HG03354 (cell line): ENCODE measurements around the gene RAPGEF1.

Experiments
- ATAC-seq: cut with Tn5 transposase; IDR thresholded peaks from one replicate; pipeline ENCODE4 v1.9.1; 2021; ENCODE audit warnings: mild to moderate bottlenecking; ENCODE audit not compliant: unreplicated experiment, poor library complexity, severe bottlenecking

RAPGEF1 gene

DNA sequence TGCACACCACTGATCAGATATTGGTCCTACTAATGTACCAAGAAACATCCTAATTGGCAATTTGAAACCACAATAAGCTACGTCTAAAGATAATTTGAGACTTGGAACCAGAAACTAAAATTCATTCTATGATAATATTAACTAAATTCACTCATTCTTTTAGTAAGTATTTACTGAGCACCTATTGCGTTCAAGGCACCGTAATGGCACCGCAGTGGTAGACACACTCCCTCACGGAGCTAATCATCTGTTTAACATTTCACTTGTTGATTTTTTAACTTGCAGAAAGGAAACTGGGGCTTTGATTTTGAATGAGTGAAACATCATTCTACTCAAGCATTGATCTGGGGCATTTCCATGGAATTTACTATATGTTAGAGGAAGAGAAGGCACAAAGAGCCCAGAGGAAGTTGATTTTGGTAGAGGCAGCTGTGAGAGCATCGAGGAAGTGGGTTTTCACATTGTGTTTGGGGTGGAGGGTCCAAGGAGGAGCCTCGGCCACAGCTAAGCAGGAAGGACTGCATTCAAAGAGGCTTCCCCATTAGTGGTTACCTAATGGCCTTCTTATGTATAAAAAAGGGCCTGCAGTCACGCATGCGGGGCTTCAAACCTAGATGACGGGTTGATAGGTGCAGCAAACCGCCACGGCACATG is 7.1 kb downstream of the RAPGEF1 start:
- peak; percentile 44 for ATAC-seq

DNA sequence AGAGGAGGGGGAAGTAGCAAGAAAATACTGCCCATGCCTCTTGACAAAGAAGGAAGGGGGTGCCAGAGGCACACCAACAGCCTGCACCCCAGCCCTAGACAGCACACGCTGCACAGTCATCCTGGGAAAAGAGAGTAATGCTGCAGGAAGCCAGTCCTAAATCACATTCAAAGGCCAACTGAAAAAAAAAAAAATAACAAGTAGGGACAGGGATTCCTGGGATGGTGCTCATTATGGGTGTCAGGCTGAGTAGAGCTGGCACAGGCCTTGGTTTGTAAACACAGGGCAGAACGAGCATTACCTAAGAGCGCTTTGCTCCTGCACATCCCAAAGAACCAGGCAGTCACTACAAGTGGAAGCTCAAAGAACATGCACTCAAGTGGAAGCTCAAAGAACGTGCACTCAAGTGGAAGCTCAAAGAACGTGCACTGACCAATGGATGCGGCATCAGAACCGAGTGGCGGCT is 7.8 kb downstream of the RAPGEF1 start:
- ATAC-seq: no peak

DNA sequence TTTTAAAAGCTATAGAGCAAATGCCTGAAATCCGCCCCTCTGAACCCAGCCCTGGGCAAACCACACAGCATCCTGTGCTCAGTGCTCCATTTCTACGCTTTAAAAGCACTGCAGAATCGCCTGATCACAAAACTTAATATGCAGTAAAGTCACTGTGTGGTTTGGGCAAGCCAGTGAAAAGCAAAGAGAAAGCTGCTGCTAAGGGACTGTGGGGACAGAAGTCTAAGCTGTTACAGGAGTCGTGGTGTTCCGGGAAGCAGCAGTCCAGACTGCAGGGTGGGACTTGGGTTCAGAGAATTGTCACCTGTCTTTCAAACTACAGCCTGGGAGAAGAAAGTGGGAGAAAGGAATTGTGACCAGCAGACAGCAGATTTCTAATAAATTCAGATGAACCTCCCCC is 8.2 kb downstream of the RAPGEF1 start:
- ATAC-seq: no peak

DNA sequence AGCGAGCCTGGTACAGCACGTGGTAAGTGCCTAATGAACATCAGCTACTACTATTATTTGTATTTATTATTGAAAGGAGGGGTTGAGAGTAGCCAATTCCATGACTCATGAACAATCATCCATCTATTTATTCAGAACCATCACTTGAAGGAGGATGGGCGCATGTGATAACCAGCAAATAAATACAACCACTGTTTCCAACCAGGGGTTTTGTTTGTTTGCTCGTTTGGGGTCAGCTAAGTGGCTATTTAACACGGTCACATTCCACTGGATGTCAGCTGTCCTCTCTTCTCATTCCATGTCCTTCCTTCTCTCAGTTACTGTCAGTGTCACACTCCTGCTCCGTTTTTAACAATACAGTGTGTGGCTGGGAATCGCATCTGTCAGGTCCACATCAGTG is 8.6 kb downstream of the RAPGEF1 start:
- ATAC-seq: no peak

DNA sequence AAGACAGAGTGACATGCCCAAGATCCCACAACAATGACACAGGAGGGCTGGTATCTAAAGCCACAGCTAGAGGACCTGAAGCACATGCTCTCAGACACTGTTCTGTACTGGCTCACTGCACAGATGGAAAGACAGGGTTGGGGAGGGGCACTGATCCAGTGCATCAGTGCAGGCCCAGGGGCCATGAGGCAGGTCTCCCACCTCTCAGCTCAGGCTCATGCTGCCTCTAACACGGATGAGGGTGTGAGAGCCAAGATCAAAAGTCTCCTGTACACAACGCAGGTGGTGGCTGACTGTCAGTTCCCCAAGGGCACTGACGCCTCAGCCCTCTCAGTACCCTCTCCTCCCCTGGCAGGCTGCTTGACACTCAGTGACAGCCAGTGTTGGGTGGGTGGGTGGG is 10.9 kb downstream of the RAPGEF1 start:
- peak; percentile 29 for ATAC-seq

DNA sequence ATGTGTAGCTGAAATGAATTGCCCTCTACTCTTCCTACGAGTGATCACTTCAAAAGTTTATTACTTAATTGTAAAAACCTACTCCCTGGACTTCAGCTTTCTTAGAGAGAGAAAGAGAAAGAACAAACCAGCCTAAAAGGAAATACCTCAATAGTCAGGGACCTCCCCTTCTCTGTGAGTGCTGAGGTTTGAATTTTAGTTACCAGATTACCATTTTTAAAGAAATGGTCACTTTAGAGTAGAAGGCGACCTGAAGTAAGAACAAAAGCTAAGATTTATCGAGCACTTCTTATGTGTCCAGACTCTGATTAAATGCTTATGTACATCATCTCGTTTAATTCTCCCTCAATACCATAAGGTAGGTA is 11.3 kb downstream of the RAPGEF1 start:
- ATAC-seq: no peak

DNA sequence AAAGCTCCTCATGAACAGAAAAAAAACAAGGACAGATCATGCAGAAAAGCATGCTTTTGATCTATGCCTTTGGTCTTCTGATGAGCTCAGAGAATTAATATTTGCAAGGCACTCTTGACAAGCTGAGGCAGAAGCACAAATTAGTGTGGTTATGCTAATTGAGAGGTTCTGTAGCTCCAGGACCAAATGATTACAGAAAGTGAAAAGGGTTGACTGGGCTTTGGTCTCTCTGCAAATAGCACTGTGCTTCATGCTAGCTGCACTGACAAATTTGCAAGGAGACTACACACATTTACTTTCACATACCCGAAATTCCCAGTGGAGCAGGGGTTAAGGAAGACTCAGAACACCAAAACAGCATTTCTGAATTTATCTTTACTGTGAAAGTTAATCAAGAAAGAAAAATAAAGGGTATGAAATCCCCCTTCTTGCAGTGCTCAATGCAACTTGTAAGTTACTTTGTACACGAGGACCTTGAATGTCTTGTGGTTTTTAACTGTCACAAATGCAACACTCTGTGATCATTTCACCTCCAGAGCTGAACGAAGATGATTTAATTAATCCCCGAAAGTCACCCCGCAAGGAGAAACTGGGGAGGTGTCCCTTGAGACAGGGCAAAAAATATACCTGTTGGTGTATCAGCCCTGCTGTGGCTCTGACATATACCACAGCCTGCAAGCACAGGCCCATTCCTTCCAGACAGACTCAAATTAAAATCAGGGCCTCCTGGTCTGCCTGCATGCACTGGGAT is 11.9 kb downstream of the RAPGEF1 start:
- ATAC-seq: no peak

DNA sequence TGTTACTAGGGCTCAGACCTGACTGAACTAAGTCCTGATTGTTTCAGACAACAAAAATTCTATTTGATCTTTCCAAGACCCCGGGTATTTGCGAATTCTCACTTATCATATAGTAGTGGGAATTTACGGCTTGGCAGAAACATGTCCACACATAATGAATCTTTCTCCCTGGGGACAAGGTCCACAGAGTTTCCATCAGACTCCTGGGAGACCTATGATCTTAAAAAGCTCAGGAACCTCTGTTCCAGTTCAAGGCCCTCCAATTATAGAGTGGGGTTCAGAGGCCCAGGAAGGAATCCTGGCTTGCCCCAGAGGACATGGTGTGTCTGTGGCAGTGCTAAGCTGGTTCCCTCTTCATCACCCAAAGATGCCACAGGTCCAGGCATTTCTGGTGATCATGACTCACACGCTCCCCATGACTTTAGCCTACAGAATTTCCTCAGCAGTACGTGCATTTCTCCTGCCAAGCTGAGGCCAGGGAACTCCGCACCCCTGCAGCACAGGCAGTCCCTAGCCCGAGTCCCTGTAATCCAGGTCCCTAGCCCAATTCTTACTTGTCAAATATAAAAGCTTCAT is 12.6 kb downstream of the RAPGEF1 start:
- ATAC-seq: no peak

DNA sequence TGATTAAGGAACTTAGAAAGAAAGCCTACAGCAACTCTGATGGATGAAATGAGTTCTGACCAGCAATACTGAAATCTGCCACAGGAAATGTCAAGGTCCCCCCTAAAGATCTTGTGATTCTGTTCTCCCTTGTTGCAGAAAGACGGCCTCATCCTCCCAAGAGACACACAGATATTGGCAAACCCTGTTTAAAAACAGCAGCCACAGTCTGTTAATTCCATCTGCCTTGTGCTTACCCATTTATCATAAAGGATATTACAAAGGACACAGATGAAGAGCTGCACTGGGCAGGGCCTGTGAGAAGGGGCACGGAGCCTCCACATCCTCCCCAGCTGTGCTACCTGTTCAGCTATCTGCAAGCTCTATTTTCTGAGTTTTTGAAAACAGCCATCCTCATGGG is 15.2 kb downstream of the RAPGEF1 start:
- no peak for ATAC-seq

DNA sequence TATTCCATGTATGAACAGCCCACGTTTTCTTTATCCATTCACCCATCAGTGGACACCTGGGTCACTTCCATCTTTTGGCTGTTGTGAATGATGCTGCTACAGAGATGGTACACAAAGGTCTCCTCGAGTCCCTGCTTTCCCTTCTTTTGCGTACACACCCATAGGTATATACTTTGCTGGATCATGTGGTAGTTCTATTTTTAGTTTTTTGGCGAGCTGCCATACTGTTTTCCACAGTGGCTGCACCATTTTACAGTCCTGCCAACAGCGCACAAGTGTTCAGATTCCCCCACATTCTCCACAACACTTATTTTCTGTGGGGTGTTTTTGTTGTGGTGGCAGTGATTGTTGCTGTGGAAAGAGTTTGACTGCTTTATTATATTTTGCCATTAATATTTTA is 16.2 kb downstream of the RAPGEF1 start:
- ATAC-seq: no peak

DNA sequence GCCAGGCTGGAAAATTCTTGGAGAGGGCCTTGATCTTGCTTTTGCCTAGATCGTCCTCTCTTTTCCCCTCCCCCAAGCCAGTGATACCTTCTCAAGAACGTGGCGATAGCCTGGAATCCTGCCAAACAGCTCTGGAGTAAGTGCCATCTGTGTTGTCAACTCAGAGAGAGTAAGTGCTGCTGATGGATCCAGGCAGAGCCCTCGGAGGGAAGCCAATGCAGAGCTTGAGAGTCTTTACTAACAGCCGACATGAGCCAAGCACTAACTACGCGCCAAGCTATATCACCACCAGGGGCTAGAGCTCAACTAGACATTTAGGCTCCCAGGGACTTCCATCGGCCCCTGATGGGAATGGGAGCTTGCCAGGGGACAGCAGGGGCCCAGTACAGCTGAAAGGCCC is 17.6 kb downstream of the RAPGEF1 start:
- ATAC-seq: no peak

DNA sequence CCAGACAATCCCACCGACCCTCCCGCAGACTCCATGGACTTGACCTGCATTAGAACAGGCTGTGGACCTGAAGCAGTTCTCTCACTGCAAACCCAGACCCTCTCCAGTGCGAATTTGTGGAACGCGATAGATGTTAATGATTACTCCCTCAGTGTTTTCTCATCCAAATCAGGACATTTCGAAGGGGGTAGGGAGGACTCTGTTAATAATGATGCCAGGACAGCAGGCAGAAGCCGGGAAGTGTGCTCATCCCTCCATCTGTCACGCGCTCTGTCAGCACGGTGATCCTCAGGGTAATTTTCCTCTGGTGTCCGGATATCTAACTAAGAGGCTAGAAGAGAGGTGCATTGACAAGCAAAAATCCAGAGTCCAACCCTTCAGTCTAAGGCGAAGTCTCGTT is 18.8 kb downstream of the RAPGEF1 start:
- ATAC-seq: no peak

DNA sequence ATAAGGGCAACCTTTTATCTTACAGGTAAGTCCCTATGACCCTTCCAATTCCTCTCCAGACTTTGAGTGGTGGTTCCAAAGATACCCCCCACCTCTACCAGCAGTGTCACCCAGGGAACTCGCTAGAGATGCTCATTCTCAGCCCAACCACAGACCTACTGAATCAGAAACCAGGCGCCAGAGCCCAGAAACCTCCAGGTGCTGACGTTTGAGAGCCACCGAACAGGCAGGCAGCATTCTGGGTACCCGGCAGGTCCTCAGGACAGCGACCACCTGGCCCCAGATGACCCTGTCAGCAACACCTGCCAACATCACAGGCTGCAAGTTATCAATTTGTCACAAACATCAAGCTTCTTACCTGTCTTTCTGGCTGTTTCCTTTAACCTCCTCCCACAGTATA is 19.5 kb downstream of the RAPGEF1 start:
- ATAC-seq: no peak

DNA sequence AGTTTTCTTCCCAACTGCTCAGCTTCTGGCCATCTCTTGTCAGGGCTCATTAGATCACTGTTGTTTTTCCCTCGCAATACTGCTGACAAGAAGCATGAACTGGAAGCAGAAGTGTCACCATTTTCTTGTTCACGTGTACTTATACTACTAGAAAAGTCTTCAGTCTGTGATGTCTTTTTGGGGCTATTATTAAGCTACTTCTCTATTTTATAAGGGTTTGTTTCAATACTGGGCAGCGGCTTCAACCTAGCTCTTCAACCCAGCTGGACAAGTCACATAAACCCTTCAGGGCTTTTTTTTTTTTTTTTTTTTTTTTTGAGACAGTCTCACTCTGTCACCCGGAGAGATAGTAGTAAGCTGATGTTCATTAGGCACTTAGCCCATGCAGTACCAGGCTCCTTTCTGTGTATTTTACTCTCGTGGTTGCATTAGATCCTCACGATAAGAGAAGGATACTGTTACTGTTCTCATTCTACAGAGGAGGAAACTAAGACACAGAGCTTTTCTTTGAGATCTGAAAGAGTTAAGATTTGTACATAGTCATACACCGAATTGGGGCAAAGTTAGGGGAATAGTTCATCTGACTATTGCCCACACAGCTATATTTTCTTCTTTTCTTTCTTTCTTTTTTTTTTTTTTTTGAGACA is 20.5 kb downstream of the RAPGEF1 start:
- ATAC-seq: no peak

DNA sequence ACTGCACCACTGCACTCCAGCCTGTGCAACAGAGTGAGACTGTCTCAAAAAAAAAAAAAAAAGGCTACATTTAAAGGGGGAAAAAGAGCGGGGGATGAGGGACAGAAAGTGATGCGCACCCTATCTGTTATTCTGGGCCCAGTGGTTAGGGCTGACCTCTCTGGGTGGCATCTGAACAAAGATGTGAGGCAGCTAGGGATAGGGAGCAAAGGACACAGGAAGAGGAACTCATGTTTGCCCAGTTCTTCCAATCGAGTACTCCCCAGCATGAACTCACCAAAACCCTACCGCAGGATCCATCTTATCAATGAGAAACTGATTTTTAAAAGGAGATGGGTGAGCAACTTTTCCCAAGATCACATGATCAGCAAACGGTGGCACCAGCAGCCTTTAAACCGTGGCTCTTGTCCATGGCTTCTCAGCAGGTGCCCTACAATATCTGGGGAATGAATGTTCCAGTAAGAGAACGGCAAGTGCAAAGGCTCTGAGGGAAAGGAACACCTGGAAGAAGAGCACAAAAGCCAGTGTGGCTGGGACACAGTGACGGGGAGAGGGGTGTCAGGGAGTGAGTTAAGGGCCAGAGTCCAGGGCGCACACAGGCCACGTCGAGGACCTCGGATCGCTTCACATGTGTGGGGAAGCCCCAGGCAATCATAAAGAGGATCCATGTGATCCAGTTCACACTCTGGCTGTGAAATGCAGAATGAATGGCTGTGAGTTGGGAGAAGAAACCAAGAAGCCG is 22.0 kb downstream of the RAPGEF1 start:
- no peak for ATAC-seq

DNA sequence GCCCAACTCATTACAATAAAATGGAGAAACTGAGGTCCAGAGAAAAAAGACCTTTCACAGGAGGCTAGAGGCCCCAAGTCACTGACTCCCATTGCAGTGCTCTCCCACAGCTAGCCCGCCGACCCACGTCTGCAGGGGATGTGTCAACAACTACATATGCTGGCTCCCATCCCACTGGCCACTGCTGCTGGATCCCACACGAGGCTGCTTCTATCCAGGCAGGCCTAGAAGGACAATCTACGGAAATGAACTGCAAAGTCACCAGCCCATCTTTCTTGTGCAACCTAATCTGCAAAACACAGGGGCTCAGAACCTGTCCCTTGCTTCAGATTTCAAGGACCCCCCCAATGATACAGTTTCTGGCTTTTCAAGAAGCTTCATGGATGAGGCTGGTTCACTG is 24.0 kb downstream of the RAPGEF1 start:
- ATAC-seq: no peak

DNA sequence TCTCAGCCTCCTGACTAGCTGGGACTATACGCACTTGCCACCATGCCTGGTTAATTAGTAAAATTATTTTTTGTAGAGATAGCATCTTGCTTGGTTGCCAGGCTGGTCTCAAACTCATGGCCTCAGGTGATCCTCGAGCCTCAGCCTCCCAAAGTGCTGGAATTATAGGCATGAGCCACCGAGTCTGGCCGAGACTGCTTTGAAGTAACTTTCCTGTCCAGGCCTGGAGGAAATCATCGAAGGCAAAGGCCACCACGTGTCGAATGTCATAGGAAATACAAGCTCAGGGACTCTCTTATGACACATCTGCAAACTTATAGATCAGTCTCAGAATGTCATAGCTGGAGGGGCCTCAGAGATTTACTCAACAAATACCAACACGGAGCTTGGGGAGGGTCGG is 25.1 kb downstream of the RAPGEF1 start:
- no peak for ATAC-seq

DNA sequence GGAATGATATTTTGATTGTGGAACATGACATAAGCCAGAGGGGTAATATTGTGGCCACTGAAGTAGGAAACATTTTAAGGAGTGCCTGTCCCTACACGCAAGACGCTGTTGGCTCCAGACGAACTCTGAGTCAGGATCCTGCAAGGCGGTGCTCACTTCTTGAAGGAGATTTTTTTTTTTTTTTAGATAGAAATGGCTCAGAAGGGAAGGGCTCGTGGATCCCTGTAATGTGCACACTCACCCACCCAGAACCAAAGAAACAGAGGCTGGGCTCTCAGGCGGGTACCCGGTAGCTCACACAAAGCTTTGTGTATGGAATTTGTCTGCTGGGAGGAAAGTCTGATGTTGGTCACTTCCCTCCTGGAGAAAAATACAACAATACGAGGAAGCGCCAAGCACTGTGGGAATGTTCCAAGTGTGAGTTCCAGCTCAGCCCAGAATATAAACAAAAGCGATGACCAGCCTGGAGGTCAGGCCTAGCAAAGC is 25.7 kb downstream of the RAPGEF1 start:
- ATAC-seq: no peak

DNA sequence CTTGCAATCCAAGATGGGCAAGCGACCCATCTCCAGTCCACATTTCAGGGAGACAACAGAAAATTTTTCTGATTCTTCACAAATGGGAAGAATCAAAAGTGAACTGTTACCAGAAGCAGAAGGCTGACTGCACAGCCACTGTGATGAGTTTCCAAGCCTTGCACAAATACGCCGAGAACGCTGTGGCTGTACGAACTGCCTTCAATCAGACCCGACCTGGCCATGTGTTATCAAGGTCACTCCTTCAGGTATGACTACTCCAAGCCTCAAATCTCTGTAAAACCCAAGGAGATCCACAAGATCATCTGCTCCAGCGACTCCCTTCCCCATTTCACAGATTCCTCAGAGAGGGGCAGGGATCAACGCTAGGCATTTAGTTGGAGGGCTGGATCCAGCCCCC is 26.9 kb downstream of the RAPGEF1 start:
- no peak for ATAC-seq

DNA sequence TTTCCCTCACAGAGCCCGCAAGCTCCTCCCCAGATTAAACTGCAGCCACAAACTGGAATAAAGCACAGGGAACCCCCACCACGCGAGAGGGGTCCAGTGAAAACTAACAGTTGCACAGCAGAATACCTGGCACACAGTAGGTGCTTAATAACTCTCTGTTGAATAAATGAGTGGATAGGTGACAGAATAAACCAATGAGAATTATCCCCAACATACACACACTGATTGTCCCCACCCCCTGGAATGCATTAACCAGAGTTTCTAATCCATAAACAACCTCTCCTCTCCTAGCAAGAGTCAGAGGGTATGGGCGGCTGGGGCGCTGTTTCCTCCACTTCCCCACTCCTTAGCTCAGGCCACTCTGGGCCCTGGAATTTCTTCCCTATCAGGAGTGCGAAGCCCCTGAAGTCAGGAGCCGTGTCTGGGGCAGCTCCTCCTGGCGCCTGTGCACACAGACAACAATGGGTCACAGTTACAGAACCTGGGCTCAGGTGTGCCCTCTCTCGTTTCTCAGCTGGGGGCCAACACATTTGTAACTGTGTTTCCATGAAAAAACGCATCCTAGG is 27.6 kb downstream of the RAPGEF1 start:
- ATAC-seq: no peak
